Gastroesophageal sphincter (tissue), 4 donors: ENCODE data around the gene JDP2. TPM values are rescaled to one million over a fixed set of nuclear protein-coding genes. Genes with fewer than 3 reads are reported as not detected.

ENCODE experiments used
- ATAC-seq: fragments of 150-250 bp; one replicate; pipeline ENCODE4 v1.9.1; 2016; ENCODE audit warnings: mild to moderate bottlenecking, moderate library complexity
- H3K27ac ChIP-seq, 4 donors: fragments of 200-600 bp; sonication (generic) in 3 of 4; 1 replicate in 3 of 4; 2 replicates in 1 of 4; pipeline ENCODE4 v1.5.1; 2016 to 2019
- H3K27me3 ChIP-seq: fragments of 200-600 bp; sonication (generic); one replicate; pipeline ENCODE4 v1.5.1; 2019
- H3K36me3 ChIP-seq, 2 donors: fragments of 200-600 bp; sonication (generic); one replicate each; pipeline ENCODE4 v1.5.1; 2019; ENCODE audit warnings: control low read depth in 1 of 2
- H3K4me1 ChIP-seq, 3 donors: fragments of 200-600 bp; sonication (generic); 1 replicate in 2 of 3; 2 replicates in 1 of 3; pipeline ENCODE4 v1.5.1; 2016 to 2019; ENCODE audit warnings: control low read depth in 2 of 3
- H3K4me3 ChIP-seq, 2 donors: fragments of 200-600 bp; sonication (generic); one replicate each; pipeline ENCODE4 v1.5.1; 2019; ENCODE audit warnings: mild to moderate bottlenecking in 1 of 2, moderate library complexity in 1 of 2
- H3K9me3 ChIP-seq, 3 donors: fragments of 200-600 bp; sonication (generic); one replicate each; pipeline ENCODE4 v1.5.1; 2017 to 2019; ENCODE audit warnings: control low read depth in 2 of 3
- CTCF ChIP-seq, 4 experiments: fragments of 200-600 bp in 2 of 4; fragments of 450-650 bp in 2 of 4; sonication (generic) in 1 of 4; IDR thresholded peaks; one replicate each; pipeline ENCODE4 v1.5.1; 2017 to 2019; ENCODE audit warnings: antibody characterized with exemption in 4 of 4, mild to moderate bottlenecking in 2 of 4, moderate library complexity in 2 of 4
- EP300 ChIP-seq: sonication (generic); formaldehyde crosslinking; IDR thresholded peaks from one replicate; pipeline ENCODE4 v1.6.1; 2017; ENCODE audit warnings: antibody characterized with exemption, mild to moderate bottlenecking
- POLR2A ChIP-seq, 2 donors: fragments of 450-650 bp; IDR thresholded peaks; one replicate each; pipeline ENCODE4 v1.6.1; 2017; ENCODE audit warnings: antibody characterized with exemption in 2 of 2, mild to moderate bottlenecking in 2 of 2, moderate library complexity in 1 of 2
- POLR2AphosphoS5 ChIP-seq: sonication (generic); formaldehyde crosslinking; IDR thresholded peaks from one replicate; pipeline ENCODE4 v1.6.1; 2017; ENCODE audit warnings: antibody characterized with exemption
- WGBS, 2 donors: methylation state at CpG; one replicate each; pipeline ENCODE4 v1.1.5; 2018; ENCODE audit warnings: low coverage in 1 of 2; 5-methylcytosine and 5-hydroxymethylcytosine counted together
- total RNA-seq, 4 donors: library from RNA; depleted of rRNA; stranded (reverse); fragments of >200 nt; gene quantifications; one replicate each; pipeline ENCODE4 v1.1.0, GENCODE V29; 2016

Gene JDP2
- total RNA-seq, 4 donors from 2014 or later: 55.6 to 90.0 (median 70.8) TPM

- Histone ChIP-seq H3K9me3 (no peaks in the 10 kb centered on the region), H3K27me3 (no peaks in the 10 kb centered on the region), H3K4me1 (peaks cover 0 to 23% (median 0%) of the 10 kb centered on the region in 3 donors), H3K27ac (no peak overlapping the region), H3K36me3 (peaks cover 0 to 5% of the 10 kb centered on the region in 2 donors), H3K4me3 (no peak overlapping the region)
- no peak for ATAC-seq
- 31 to 50% methylated on average over 5 to 11 of the region's 11 CpGs for WGBS, 2 donors
- TF ChIP-seq POLR2A (IDR thresholded peaks at IDR 0.05): no peak
- no peak for TF ChIP-seq CTCF (IDR thresholded peaks at IDR 0.05)
- TF ChIP-seq POLR2AphosphoS5: no peak
- no peak for TF ChIP-seq EP300
Observed at GRCh38 chr14:75479770-75480600, 52.2 kb downstream of the JDP2 start.

- Histone ChIP-seq H3K4me3 (no peak overlapping the region), H3K27me3 (no peaks in the 10 kb centered on the region), H3K27ac (no peak overlapping the region), H3K36me3 (no peaks in the 10 kb centered on the region), H3K4me1 (peaks cover 0 to 13% (median 0%) of the 10 kb centered on the region in 3 donors), H3K9me3 (no peaks in the 10 kb centered on the region)
- TF ChIP-seq POLR2A (IDR thresholded peaks at IDR 0.05) (no peak), POLR2AphosphoS5 (no peak), CTCF (IDR thresholded peaks at IDR 0.05) (no peak), EP300 (no peak)
- whole genome bisulfite sequencing, 2 donors: no CpG with 5 or more reads among the region's 4 CpGs
- ATAC-seq: no peak
Observed at GRCh38 chr14:75482366-75482765, 54.5 kb downstream of the JDP2 start.

- H3K9me3 ChIP-seq: no peaks in the 10 kb centered on the region
- no peak overlapping the region for H3K4me3 ChIP-seq
- WGBS, 2 donors: 74 to 92% methylated on average over 2 to 3 of the region's 4 CpGs
- H3K36me3 ChIP-seq: no peaks in the 10 kb centered on the region
- no peak for TF ChIP-seq CTCF (IDR thresholded peaks at IDR 0.05)
- no peak for TF ChIP-seq EP300
- no peak for TF ChIP-seq POLR2AphosphoS5
- no peak for ATAC-seq
- no peak overlapping the region for H3K27ac ChIP-seq
- H3K27me3 ChIP-seq: no peaks in the 10 kb centered on the region
- peaks cover 0 to 11% (median 0%) of the 10 kb centered on the region in 3 donors for H3K4me1 ChIP-seq
Observed at GRCh38 chr14:75484711-75485429, 57.0 kb downstream of the JDP2 start.

GRCh38 chr14:75486318-75486717, 58.5 kb downstream of the JDP2 start:
- Histone ChIP-seq H3K27ac (no peak overlapping the region), H3K4me3 (no peak overlapping the region), H3K36me3 (no peaks in the 10 kb centered on the region), H3K27me3 (no peaks in the 10 kb centered on the region), H3K4me1 (no peaks in the 10 kb centered on the region), H3K9me3 (no peaks in the 10 kb centered on the region)
- TF ChIP-seq EP300 (no peak), POLR2A (IDR thresholded peaks at IDR 0.05) (no peak), POLR2AphosphoS5 (no peak), CTCF (IDR thresholded peaks at IDR 0.05) (no peak)
- 69 to 86% methylated on average over 1 of the region's 1 CpG for WGBS, 2 donors
- no peak for ATAC-seq
